ENCODE results near the gene CEP41. TPM values are rescaled to one million over a fixed set of nuclear protein-coding genes. Genes with fewer than 3 reads are reported as not detected.

Gene CEP41
- total RNA-seq, 2 donors from 2014 or later, result 8.7 to 9.0 TPM

- Histone ChIP-seq H3K9me3 (no peaks in the 10 kb centered on the region), H3K4me3 (no peak overlapping the region), H3K36me3 (no peaks in the 10 kb centered on the region), H3K4me1 (ENCODE audit: control insufficient read depth in 1 of 2, low read depth in 2 of 2) (peaks cover 0 to 3% of the 10 kb centered on the region in 2 donors), H3K27ac (no peak overlapping the region), H3K27me3 (replicated peaks; ENCODE audit: insufficient read depth) (no peaks in the 10 kb centered on the region)
- DNase-seq (ENCODE audit: low spot score) (no peak), ATAC-seq (ENCODE audit: insufficient number of reproducible peaks, low FRiP score, low read depth) (no peak)
- TF ChIP-seq, protein P1, sequence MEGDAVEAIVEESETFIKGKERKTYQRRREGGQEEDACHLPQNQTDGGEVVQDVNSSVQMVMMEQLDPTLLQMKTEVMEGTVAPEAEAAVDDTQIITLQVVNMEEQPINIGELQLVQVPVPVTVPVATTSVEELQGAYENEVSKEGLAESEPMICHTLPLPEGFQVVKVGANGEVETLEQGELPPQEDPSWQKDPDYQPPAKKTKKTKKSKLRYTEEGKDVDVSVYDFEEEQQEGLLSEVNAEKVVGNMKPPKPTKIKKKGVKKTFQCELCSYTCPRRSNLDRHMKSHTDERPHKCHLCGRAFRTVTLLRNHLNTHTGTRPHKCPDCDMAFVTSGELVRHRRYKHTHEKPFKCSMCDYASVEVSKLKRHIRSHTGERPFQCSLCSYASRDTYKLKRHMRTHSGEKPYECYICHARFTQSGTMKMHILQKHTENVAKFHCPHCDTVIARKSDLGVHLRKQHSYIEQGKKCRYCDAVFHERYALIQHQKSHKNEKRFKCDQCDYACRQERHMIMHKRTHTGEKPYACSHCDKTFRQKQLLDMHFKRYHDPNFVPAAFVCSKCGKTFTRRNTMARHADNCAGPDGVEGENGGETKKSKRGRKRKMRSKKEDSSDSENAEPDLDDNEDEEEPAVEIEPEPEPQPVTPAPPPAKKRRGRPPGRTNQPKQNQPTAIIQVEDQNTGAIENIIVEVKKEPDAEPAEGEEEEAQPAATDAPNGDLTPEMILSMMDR (IDR thresholded peaks at IDR 0.05), result no peak
Observed at GRCh38 chr7:130385600-130386066, 55.2 kb downstream of the CEP41 start.

GRCh38 chr7:130384841-130385599, 55.8 kb downstream of the CEP41 start:
- ATAC-seq (ENCODE audit: insufficient number of reproducible peaks, low FRiP score, low read depth), result no peak
- DNase-seq (ENCODE audit: low spot score), result no peak

GRCh38 chr7:130384371-130384801, 56.4 kb downstream of the CEP41 start:
- Histone ChIP-seq H3K4me1 (ENCODE audit: control insufficient read depth in 1 of 2, low read depth in 2 of 2) (peaks cover 8 to 16% of the 10 kb centered on the region in 2 donors), H3K27ac (no peak overlapping the region), H3K36me3 (no peaks in the 10 kb centered on the region), H3K4me3 (no peak overlapping the region), H3K9me3 (no peaks in the 10 kb centered on the region), H3K27me3 (replicated peaks; ENCODE audit: insufficient read depth) (no peaks in the 10 kb centered on the region)
- ATAC-seq (ENCODE audit: insufficient number of reproducible peaks, low FRiP score, low read depth) (no peak), DNase-seq (ENCODE audit: low spot score) (no peak)
- TF ChIP-seq, protein P1 (IDR thresholded peaks at IDR 0.05), result no peak

More at GRCh38 chr7:130384841-130385599, 55.8 kb downstream of the CEP41 start:
- Histone ChIP-seq H3K4me1 (ENCODE audit: control insufficient read depth in 1 of 2, low read depth in 2 of 2) (peaks cover 3 to 9% of the 10 kb centered on the region in 2 donors), H3K27me3 (replicated peaks; ENCODE audit: insufficient read depth) (no peaks in the 10 kb centered on the region), H3K9me3 (no peaks in the 10 kb centered on the region), H3K4me3 (no peak overlapping the region), H3K36me3 (no peaks in the 10 kb centered on the region), H3K27ac (no peak overlapping the region)
- TF ChIP-seq, protein P1 (IDR thresholded peaks at IDR 0.05), result no peak

- Histone ChIP-seq H3K4me1 (ENCODE audit: control insufficient read depth in 1 of 2, low read depth in 2 of 2) (peaks cover 8 to 16% of the 10 kb centered on the region in 2 donors), H3K36me3 (no peaks in the 10 kb centered on the region), H3K9me3 (no peaks in the 10 kb centered on the region), H3K4me3 (no peak overlapping the region), H3K27me3 (replicated peaks; ENCODE audit: insufficient read depth) (no peaks in the 10 kb centered on the region), H3K27ac (no peak overlapping the region)
- no peak for ATAC-seq (ENCODE audit: insufficient number of reproducible peaks, low FRiP score, low read depth)
- no peak for DNase-seq (ENCODE audit: low spot score)
- TF ChIP-seq, protein P1 (IDR thresholded peaks at IDR 0.05), result no peak
Observed at GRCh38 chr7:130383187-130383980, 57.4 kb downstream of the CEP41 start.

Data from thoracic aorta (tissue), 2 donors.